ENCODE measurements around the gene ASTN1. TPM values are rescaled to one million over a fixed set of nuclear protein-coding genes. Genes with fewer than 3 reads are reported as not detected.

ASTN1 gene
- total and polyA plus RNA-seq, 2 of the 4 experiments (the other 2 are of a cell fraction): under 0.01 to 0.07 TPM

GRCh38 chr1:176983731-176984130 is 180.8 kb downstream of the ASTN1 start:
- ChIA-PET POLR2A (ENCODE audit: unreplicated experiment) (no interaction called here), CTCF (no interaction called here)
- H3K4me3 ChIP-seq (ENCODE audit: insufficient read depth, low read depth, low read length): no peak overlapping the region
- no peak overlapping the region for H2BK120ac ChIP-seq (ENCODE audit: low read depth, low read length)
- no peaks in the 10 kb centered on the region for H4K20me1 ChIP-seq (ENCODE audit: insufficient read depth, low read length)
- no peak overlapping the region for H3K23ac ChIP-seq (ENCODE audit: low read depth, low read length)
- H3K27me3 ChIP-seq (ENCODE audit: control insufficient read depth, insufficient read depth, low read length): no peaks in the 10 kb centered on the region
- no peak overlapping the region for H4K8ac ChIP-seq (ENCODE audit: low read depth in 2 of 2, low read length in 2 of 2)
- no peak overlapping the region for H3K4me2 ChIP-seq (ENCODE audit: low read depth, low read length)
- no peak overlapping the region for H2AFZ ChIP-seq (replicated peaks; ENCODE audit: low read length, poor library complexity)
- intact Hi-C loops (cut with micrococcal nuclease) (no loop called here), in situ Hi-C loops (cut with MboI; ENCODE audit: low sequenced_read_pairs) (no loop called here), dilution Hi-C loops (cut with HindIII; ENCODE audit: low sequenced_read_pairs, unreplicated experiment) (no loop called here)
- no peak overlapping the region for H3K9ac ChIP-seq (ENCODE audit: low read depth, low read length)
- H4K91ac ChIP-seq (ENCODE audit: insufficient read depth, low read depth, low read length): no peak overlapping the region
- no peak overlapping the region for H3K14ac ChIP-seq (replicated peaks; ENCODE audit: low read depth, low read length)
- H2BK20ac ChIP-seq (ENCODE audit: low read depth, low read length): no peak overlapping the region
- no peak overlapping the region for H4K5ac ChIP-seq (ENCODE audit: low read depth, low read length)
- no peak overlapping the region for H2BK15ac ChIP-seq (ENCODE audit: low read depth, low read length)
- no peaks in the 10 kb centered on the region for H3K79me1 ChIP-seq (ENCODE audit: low read depth in 1 of 2, low read length in 2 of 2)
- no TSS peak for BruUV-seq (replicated peaks)
- no peaks in the 10 kb centered on the region for H3K36me3 ChIP-seq (ENCODE audit: control insufficient read depth, insufficient read depth, low read length)
- no peaks in the 10 kb centered on the region for H3K9me1 ChIP-seq (ENCODE audit: insufficient read depth, low read length)
- no peaks in the 10 kb centered on the region for H3K4me1 ChIP-seq (ENCODE audit: control insufficient read depth, insufficient read depth, low read length)
- ATAC-seq (ENCODE audit: low read depth): no peak
- H2AK5ac ChIP-seq (ENCODE audit: low read depth, low read length): no peak overlapping the region
- no peak overlapping the region for H2BK5ac ChIP-seq (ENCODE audit: low read depth, low read length, poor library complexity, severe bottlenecking)
- H2AK9ac ChIP-seq (replicated peaks; ENCODE audit: low read depth, low read length, poor library complexity): no peak overlapping the region
- H3K4ac ChIP-seq (ENCODE audit: low read depth, low read length): no peak overlapping the region
- TF ChIP-seq MAZ (IDR thresholded peaks at IDR 0.05; ENCODE audit: borderline replicate concordance, low read depth, low read length) (no peak), ELK1 (IDR thresholded peaks at IDR 0.05; ENCODE audit: borderline replicate concordance, low read depth, low read length) (no peak), FOS (IDR thresholded peaks at IDR 0.05; ENCODE audit: low read depth, low read length) (no peak), CHD1 (IDR thresholded peaks at IDR 0.05; ENCODE audit: low read depth, low read length) (no peak), NFE2L2 (IDR thresholded peaks at IDR 0.05; ENCODE audit: low read depth, low read length) (no peak), USF2 (IDR thresholded peaks at IDR 0.05; ENCODE audit: low read depth, low read length) (no peak), CTCF (conservative IDR thresholded peaks at IDR 0.05; ENCODE audit: low read depth, low read length) (no peak), BHLHE40 (IDR thresholded peaks at IDR 0.05; ENCODE audit: low read depth, low read length) (no peak), RFX5 (IDR thresholded peaks at IDR 0.05; ENCODE audit: low read depth, low read length) (no peak), SMC3 (IDR thresholded peaks at IDR 0.05; ENCODE audit: low read depth, low read length) (no peak), POLR2A (IDR thresholded peaks at IDR 0.05; ENCODE audit: low read depth, low read length) (no peak), RAD21 (IDR thresholded peaks at IDR 0.05; ENCODE audit: low read length) (no peak), MXI1 (IDR thresholded peaks at IDR 0.05; ENCODE audit: borderline replicate concordance, low read depth, low read length) (no peak)
- 80% methylated on average over 2 of the region's 5 CpGs; no CpG with 5 or more reads in 1 of the 2 experiments for WGBS, 2 experiments (ENCODE audit: extremely low coverage in 2 of 2, insufficient read length in 1 of 2)
- no peak overlapping the region for H3K56ac ChIP-seq (ENCODE audit: extremely low read depth, insufficient read depth, low read length)
- H3K27ac ChIP-seq (ENCODE audit: insufficient read depth, low read length): no peak overlapping the region
- no peaks in the 10 kb centered on the region; the same call in 1 of the 2 replicates for H3K9me3 ChIP-seq (ENCODE audit: control insufficient read depth, insufficient read depth, low read length)
- no peak overlapping the region for H3K18ac ChIP-seq (ENCODE audit: low read depth, low read length)
- DNase-seq: no peak

Measured in IMR-90 (cell line).